WTC11 (cell line): Measurements from ENCODE around the gene HECW1. TPM values are rescaled to one million over a fixed set of nuclear protein-coding genes. Genes with fewer than 3 reads are reported as not detected.

Source experiments
- ATAC-seq: fragments of 200-7000 bp; cut with Tn5 transposase; 2 replicates; pipeline ENCODE4 v1.10.0; 2021; ENCODE audit warnings: mild to moderate bottlenecking, moderate library complexity
- CTCF ChIA-PET: fragments of 300-600 bp; sonication (Branson Sonifier 250); formaldehyde crosslinking; loops from one replicate; lab custom pipeline; 2021; ENCODE audit warnings: antibody characterized with exemption; lab: Charles Lee
- POLR2A ChIA-PET: fragments of 350-600 bp; sonication (Branson Sonifier 250); formaldehyde crosslinking; loops from one replicate; lab custom pipeline; 2021; ENCODE audit warnings: antibody characterized with exemption; lab: Charles Lee
- DNase-seq: peaks from one replicate; pipeline ENCODE4 v3.0.0; 2021; ENCODE audit warnings: low spot score
- H3K27ac Mint-ChIP-seq: 2 replicates; pipeline ENCODE4 v1.8.0; 2021; ENCODE audit warnings: mixed read lengths
- H3K27me3 Mint-ChIP-seq: 2 replicates; pipeline ENCODE4 v1.8.0; 2021; ENCODE audit warnings: low read depth, mild to moderate bottlenecking, moderate library complexity, mixed read lengths
- H3K36me3 Mint-ChIP-seq: 2 replicates; pipeline ENCODE4 v1.8.0; 2021; ENCODE audit warnings: mixed read lengths
- H3K4me1 Mint-ChIP-seq: 2 replicates; pipeline ENCODE4 v1.8.0; 2022; ENCODE audit warnings: mixed read lengths
- H3K4me3 Mint-ChIP-seq: 2 replicates; pipeline ENCODE4 v1.8.0; 2021; ENCODE audit warnings: mild to moderate bottlenecking, moderate library complexity, mixed read lengths
- H3K9me3 Mint-ChIP-seq: 2 replicates; pipeline ENCODE4 v1.8.0; 2021; ENCODE audit warnings: mixed read lengths
- AR ChIP-seq: fragments of 250-450 bp; sonication (Bioruptor Pico); IDR thresholded peaks from 2 replicates; pipeline ENCODE4 v1.9.0; 2021; ENCODE audit warnings: mild to moderate bottlenecking
- CBFB ChIP-seq: sonication (generic); formaldehyde crosslinking; IDR thresholded peaks from 2 replicates; pipeline ENCODE4 v1.8.1; 2022; ENCODE audit warnings: mild to moderate bottlenecking, low read depth, missing genetic modification reagents
- ELF4 ChIP-seq: sonication (generic); formaldehyde crosslinking; IDR thresholded peaks from 2 replicates; pipeline ENCODE4 v1.8.1; 2022; ENCODE audit warnings: low read depth, mild to moderate bottlenecking, moderate library complexity, missing genetic modification reagents
- EMX1 ChIP-seq: fragments of 250-450 bp; sonication (Bioruptor Pico); IDR thresholded peaks from 2 replicates; pipeline ENCODE4 v1.8.0; 2021; ENCODE audit warnings: mild to moderate bottlenecking
- HMGXB4 ChIP-seq: sonication (generic); formaldehyde crosslinking; IDR thresholded peaks from 2 replicates; pipeline ENCODE4 v1.8.1; 2023; ENCODE audit warnings: mild to moderate bottlenecking, moderate library complexity, missing genetic modification reagents
- IRF2 ChIP-seq: sonication (generic); formaldehyde crosslinking; IDR thresholded peaks from 2 replicates; pipeline ENCODE4 v1.8.0; 2022; ENCODE audit warnings: low read depth, missing genetic modification reagents, borderline replicate concordance
- NFE2L1 ChIP-seq: sonication (generic); formaldehyde crosslinking; IDR thresholded peaks from 2 replicates; pipeline ENCODE4 v1.8.1; 2023; ENCODE audit warnings: missing genetic modification reagents
- NR1H2 ChIP-seq: sonication (generic); formaldehyde crosslinking; IDR thresholded peaks from 2 replicates; pipeline ENCODE4 v1.9.0; 2021; ENCODE audit warnings: mild to moderate bottlenecking, moderate library complexity, missing genetic modification reagents
- RORB ChIP-seq: fragments of 250-450 bp; sonication (Bioruptor Pico); IDR thresholded peaks from 2 replicates; pipeline ENCODE4 v1.9.0; 2021; ENCODE audit warnings: mild to moderate bottlenecking
- SOX15 ChIP-seq: fragments of 250-450 bp; sonication (Bioruptor Pico); IDR thresholded peaks from 2 replicates; pipeline ENCODE4 v1.9.0; 2021; ENCODE audit warnings: mild to moderate bottlenecking
- SP1 ChIP-seq: sonication (generic); formaldehyde crosslinking; conservative IDR thresholded peaks from 2 replicates; pipeline ENCODE4 v1.8.1; 2022; ENCODE audit warnings: missing genetic modification reagents
- TEAD4 ChIP-seq: sonication (generic); formaldehyde crosslinking; IDR thresholded peaks from 2 replicates; pipeline ENCODE4 v1.8.0; 2022; ENCODE audit warnings: mild to moderate bottlenecking, missing genetic modification reagents
- TP53 ChIP-seq: sonication (generic); formaldehyde crosslinking; IDR thresholded peaks from 2 replicates; pipeline ENCODE4 v1.8.1; 2023; ENCODE audit warnings: mild to moderate bottlenecking, missing genetic modification reagents
- USF1 ChIP-seq: sonication (generic); formaldehyde crosslinking; IDR thresholded peaks from 2 replicates; pipeline ENCODE4 v1.8.0; 2022; ENCODE audit warnings: mild to moderate bottlenecking, missing genetic modification reagents
- ZNF232 ChIP-seq: sonication (generic); formaldehyde crosslinking; IDR thresholded peaks from 2 replicates; pipeline ENCODE4 v1.8.0; 2022; ENCODE audit warnings: mild to moderate bottlenecking, missing genetic modification reagents
- ZNF263 ChIP-seq: sonication (generic); formaldehyde crosslinking; IDR thresholded peaks from 2 replicates; pipeline ENCODE4 v1.8.1; 2022; ENCODE audit warnings: low read depth, mild to moderate bottlenecking, moderate library complexity, missing genetic modification reagents
- ZNF396 ChIP-seq: fragments of 250-450 bp; sonication (Bioruptor Pico); IDR thresholded peaks from 2 replicates; pipeline ENCODE4 v1.8.0; 2021; ENCODE audit warnings: mild to moderate bottlenecking, moderate library complexity, borderline replicate concordance
- ZNF423 ChIP-seq: fragments of 250-450 bp; sonication (Bioruptor Pico); IDR thresholded peaks from 2 replicates; pipeline ENCODE4 v2.1.2; 2022; ENCODE audit warnings: mild to moderate bottlenecking, moderate library complexity
- ZNF532 ChIP-seq: fragments of 250-450 bp; sonication (Bioruptor Pico); IDR thresholded peaks from 2 replicates; pipeline ENCODE4 v1.9.0; 2021; ENCODE audit warnings: mild to moderate bottlenecking, borderline replicate concordance
- total RNA-seq: library from RNA; stranded (reverse); gene quantifications from 3 replicates; pipeline ENCODE4 v1.2.3, GENCODE V29; 2021

The HECW1 gene
- total RNA-seq, 1 experiment from 2014 or later, result 6.1 TPM

GRCh38 chr7:43560742-43561330, 448.4 kb downstream of the HECW1 start:
- H3K9me3 Mint-ChIP-seq, result no peaks in the 10 kb centered on the region; the same call in 1 of the 2 replicates

More at GRCh38 chr7:43560742-43561330, 448.4 kb downstream of the HECW1 start:
- CTCF ChIA-PET, result interaction anchor here (0.9 to 2.3 kb wide), 3 partner anchors 22 to 278 kb away, joined by 3 to 14 read pairs (median 3); partner anchors contain the start of gene STK17A
- TF ChIP-seq TP53, result no peak
- TF ChIP-seq SOX15 (CRISPR knock-in tag), result no peak
- TF ChIP-seq HMGXB4 (CRISPR knock-in tag), result no peak
- TF ChIP-seq ZNF423 (CRISPR knock-in tag), result no peak
- TF ChIP-seq AR (CRISPR knock-in tag), result no peak
- TF ChIP-seq ZNF263 (CRISPR knock-in tag), result no peak
- no peak for TF ChIP-seq CBFB
- no peak for TF ChIP-seq RORB (CRISPR knock-in tag)
- no peak for TF ChIP-seq EMX1 (CRISPR knock-in tag)
- no peak for TF ChIP-seq ELF4 (CRISPR knock-in tag)
- TF ChIP-seq NR1H2 (CRISPR knock-in tag), result no peak
- no peak for TF ChIP-seq IRF2
- TF ChIP-seq NFE2L1, result no peak
- TF ChIP-seq TEAD4 (CRISPR knock-in tag), result no peak
- no peak for TF ChIP-seq SP1 (CRISPR knock-in tag)
- no peak for TF ChIP-seq USF1 (CRISPR knock-in tag)
- TF ChIP-seq ZNF532, result no peak
- no peak for TF ChIP-seq ZNF396
- no peak for TF ChIP-seq ZNF232 (CRISPR knock-in tag)
- Mint-ChIP-seq H3K27me3 (no peaks in the 10 kb centered on the region), H3K36me3 (no peaks in the 10 kb centered on the region), H3K4me1 (peaks cover 11% of the 10 kb centered on the region), H3K27ac (no peak overlapping the region), H3K4me3 (no peak overlapping the region)
- ATAC-seq (no peak), DNase-seq (no peak)
- POLR2A ChIA-PET, result interaction anchor here (0.7 kb wide), 1 partner anchor 22 kb away, joined by 4 read pairs; the partner anchor contains the start of gene STK17A
